GM19438 (cell line): Measurements from ENCODE around the gene PRELID2.
"Not testable (repeated sequence)": the region's sequence is repeated elsewhere in the genome, so short reads cannot be mapped to it uniquely, and the experiment has no call there.

ENCODE experiments used
- ATAC-seq: cut with Tn5 transposase; IDR thresholded peaks from one replicate; pipeline ENCODE4 v1.9.1; 2021; ENCODE audit warnings: low read depth; ENCODE audit not compliant: unreplicated experiment

PRELID2 gene

DNA sequence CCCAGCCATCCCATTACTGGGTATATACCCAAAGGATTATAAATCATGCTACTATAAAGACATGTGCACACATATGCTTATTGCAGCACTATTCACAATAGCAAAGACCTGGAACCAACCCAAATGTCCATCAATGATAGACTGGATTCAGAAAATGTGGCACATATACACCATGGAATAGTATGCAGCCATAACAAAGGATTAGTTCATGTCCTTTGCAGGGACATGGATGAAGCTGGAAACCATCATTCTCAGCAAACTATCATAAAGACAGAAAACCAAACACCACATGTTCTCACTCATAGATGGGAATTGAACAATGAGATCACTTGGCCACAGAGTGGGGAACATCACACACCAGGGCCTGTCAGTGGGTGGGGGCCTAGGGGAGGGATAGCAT lies 36.6 kb downstream of the PRELID2 start:
- not testable (repeated sequence) for ATAC-seq

DNA sequence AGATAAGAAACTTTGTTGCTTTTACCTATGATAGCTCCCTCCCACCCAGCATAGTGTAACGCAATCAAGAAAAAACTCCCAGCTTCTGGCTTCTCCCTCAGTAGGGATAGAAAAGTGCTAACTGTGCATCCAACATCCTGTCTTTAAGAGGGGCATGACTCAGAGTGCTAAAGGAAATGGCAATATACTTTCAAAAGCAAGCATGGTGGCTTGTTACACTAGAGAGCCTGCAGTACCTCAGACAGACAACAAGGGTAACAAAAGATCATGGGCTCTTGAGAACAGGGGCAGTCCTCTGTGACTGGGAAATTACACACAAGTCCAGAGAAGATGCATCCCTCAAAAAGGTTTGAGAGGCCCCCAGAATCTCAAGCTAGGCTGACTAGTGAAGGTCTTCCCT lies 37.8 kb downstream of the PRELID2 start:
- no peak for ATAC-seq

DNA sequence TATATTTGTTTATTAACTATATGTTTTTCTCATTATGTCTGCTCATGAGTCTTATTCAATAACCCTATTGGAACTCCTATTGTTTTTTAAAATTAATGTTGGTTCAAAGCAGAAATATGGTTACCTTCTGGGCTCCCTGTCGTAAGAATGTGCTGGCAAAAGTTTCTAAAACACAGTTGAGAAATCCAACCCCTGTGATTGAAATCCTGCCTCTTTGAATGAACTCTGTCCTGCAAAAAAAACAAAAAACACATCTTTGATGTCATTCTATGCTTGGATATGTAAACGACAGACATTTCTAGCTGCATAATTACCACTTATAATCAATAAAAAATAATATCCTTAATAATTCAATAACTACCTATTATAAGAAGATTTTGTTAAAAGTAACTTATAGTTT lies 38.8 kb downstream of the PRELID2 start:
- ATAC-seq, result no peak

DNA sequence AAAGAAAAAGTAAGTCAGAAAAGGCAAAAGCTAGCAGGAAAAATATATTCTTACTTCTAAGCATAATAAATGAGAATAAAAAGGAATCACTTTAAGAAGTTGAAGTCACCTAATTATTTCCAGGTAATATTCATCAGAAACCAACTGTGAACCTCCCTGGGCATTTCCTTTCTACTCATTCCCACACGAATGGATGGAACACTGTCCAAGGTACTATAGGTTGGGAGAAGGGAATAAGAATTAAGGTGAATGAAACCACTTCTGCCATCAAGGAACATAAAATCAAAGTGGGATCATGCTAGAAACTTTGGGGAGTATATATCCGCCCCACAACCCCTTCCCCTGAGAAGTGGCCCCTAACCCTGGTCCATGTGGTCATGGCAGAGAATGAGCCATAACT lies 41.6 kb downstream of the PRELID2 start:
- no peak for ATAC-seq

DNA sequence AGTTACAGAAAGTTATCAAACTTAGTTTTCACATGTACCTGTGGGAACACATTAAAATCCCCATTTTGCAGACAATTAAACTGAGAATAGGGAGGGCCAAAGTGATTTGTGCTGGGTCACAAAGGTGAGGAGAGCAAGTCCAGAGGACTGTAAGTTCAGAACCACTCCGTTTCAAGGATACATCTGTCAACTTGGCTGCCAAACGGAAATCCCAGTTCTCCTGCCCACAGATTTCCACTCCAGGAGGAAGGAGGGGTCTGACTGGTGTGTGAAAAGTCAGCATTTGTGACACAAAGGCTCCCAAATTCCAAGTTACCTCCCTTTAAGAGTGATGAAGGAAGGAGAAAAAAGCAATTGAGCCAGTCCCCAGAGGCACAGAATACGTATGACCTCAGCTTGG lies 42.3 kb downstream of the PRELID2 start:
- ATAC-seq, result no peak

DNA sequence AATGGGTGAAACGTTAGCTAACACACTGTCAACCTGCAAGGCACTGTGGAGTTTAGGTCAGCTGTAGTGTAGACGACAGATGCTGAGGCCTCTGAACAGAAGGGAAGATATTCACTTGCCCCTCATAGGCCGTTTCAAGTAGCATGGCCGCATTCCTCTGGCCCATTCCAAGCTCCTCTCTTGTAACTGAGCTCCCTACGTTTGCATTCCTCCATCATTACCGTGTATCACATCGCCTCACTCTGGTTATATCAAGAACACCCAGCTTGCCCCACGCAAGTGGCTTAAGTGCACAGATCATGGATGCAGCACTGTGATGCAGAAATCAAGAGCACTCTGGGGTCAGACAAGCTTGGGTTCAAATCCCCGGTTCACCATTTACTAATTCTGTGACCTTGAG lies 43.3 kb downstream of the PRELID2 start:
- ATAC-seq, result no peak

DNA sequence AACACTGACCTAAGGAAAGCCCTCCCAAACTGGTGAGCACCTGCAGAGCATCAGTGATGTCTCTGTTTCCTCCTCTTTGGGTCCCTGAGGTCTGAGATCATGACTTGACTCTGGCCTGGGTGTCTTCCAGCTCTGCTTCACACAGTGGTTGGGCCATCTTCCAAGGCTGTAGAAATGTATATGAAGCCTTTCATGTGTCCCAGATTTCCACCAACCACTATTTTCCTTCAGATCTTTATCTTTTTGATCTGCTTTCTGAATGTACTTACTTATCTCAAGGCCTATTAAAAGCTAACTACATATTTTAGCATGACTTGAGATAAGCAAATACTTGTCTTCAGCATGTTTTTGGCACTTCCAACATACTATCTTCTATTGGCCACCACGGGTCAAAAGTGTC lies 47.1 kb downstream of the PRELID2 start:
- ATAC-seq, result no peak

DNA sequence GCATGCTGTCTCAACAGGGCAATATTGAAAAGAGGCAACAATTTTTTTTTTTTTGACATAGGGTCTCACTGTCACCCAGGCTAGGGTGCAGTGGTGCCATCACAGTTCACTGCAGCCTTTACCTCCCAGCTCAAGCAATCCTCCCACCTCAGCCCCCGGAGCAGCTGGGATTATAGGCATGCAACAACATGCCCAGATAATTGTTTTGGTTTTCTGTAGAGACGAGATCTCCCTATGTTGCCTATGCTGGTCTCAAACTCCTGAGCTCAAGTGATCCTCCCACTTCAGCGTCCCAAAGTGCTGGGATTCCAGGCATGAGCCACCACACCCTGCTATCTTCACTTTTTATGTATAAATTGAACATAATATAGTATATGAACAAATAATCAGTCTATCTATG lies 47.6 kb downstream of the PRELID2 start:
- no peak for ATAC-seq

DNA sequence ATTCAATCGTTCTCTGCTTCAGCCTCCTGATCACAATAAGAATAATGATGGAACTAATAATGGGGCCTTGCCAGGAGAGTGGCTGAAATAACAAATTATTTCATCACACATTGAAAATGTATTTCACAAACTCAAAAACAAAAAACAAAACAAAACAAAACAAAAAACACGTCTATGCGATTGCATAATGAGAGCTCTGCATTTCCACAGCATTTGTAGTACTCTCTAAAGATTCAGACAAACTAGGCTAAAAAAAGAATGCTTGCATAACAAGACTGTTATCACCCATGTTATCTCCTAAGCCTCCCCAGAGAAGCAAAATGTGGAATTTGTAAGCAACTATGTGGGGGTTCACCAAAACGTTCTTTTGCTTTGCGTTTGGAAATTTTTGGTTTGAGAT lies 48.1 kb downstream of the PRELID2 start:
- no peak for ATAC-seq

DNA sequence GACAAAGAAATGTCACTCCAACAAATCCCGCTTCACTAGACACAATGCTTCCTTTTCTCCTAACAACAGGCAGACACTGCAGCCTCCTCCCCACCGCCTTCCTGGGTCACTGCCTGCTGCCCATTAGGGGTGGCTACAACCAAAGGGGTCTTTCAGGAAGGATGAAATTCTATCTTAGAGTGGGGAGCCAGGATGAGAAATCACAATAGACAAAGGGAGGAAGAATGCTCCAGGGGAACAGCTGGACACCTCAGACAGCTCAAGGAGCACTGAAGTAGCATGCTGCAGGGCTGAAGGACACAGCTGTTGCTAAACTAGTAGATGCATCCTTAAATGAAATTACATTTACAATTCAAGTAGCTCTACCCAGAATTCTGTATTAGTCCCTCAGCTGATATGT lies 54.2 kb downstream of the PRELID2 start:
- ATAC-seq, result no peak

DNA sequence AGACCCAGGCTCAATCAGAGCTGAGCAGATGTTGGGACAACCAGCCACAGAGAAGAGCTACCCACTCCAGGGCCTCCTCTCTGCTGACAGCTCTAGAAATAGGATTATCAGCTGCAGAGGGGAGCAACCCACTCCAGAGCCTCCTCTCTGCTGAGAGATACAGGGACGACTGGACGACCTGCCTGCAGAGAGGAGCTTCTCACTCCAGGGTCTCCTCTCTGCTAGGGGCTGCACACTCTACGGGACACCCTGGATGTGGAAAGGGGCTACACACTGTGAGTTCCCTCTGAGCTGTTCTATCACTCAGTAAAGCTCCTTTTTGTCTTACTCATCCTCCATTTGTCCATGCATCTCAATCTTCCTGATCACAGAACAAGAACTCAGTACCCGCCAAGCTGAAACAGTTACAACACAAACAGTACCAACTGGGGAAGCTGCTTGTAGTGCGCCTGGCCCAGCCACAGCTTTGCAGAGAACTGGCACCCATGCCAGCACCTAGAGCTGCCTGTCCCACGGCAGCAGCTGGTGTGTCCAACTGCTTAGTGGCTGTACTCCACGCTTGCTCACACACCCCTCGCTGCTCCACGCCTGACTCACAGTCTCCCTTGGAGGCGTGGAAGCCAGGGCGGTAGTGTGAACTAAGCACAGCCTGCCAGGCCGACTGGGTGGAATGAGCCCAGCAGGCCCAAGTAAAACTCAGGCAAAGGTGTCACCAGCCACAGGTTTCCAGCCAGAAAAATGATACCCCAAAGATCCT lies 56.8 kb downstream of the PRELID2 start:
- ATAC-seq, result no peak

DNA sequence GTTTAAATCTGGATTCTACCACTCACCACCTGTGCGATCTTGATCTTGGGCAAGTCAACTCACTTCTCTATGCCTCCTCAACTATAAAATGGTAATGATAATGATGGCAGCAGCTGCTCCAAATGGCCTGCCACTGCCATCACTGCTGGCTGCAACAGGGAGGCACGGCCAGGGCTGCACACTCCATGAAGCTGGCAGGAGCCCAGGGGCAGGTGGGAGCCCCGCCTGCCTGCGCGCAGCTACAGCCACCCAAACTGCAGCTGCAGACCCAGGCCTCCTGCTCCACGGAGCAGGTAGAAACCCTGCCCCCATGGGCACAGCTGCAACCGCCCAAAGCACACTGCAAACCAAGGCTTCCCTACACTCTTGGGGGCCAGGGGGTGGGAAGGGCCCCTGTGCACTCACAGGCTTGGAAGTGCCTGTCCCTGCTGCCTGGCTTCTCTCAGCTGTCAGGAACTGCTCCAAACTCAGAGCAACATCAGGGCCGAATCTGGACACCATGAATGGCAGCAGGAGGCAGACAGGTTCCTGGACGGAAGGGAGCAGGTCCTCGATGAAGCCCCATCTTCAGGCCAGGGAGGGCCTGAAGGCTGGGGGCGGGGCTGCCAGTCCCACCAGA lies 57.6 kb downstream of the PRELID2 start:
- no peak for ATAC-seq

DNA sequence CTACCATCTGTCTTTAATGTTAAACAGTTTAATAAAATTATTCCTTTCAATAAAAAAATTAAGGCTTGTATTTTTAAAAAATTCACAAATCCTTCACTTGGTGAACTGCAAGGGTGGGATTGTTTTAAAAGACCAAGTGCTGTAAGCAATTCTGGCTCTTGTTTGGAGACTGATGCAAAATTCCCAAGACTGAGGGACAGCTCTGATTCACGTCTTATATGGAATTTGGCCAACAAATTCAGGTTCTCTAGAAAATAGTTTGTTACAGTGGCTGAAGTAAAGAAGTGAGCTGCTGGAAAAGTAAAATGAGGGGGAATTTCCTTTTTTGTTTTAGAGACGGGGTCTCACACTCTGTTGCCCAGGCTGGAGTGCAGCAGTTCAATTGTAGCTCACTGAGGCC lies 58.3 kb downstream of the PRELID2 start:
- no peak for ATAC-seq

DNA sequence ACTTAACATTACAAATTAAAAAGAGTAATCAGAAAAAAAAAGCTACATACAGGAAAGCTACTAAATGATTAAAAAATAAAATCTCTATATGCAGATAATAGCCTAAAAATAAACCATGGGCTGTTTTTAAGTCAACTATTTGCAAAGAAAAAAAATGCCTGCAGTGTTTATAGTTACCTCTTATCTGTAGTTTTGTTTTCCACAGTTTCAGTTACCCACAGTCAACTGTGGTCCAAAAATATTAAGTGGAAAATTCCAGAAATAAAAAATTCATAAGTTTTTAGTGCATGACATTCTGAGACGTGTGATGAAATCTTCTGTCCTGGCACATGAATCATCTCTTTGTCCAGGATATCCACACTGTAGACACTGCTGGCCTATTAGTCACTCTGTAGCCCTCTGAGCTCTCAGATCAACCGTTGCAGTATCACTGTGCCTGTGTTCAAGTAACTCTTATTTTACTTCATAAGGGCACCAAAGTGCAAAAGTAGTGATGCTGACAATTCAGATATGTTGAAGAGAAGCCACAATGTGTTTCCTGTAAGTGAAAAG lies 59.2 kb downstream of the PRELID2 start:
- no peak for ATAC-seq

DNA sequence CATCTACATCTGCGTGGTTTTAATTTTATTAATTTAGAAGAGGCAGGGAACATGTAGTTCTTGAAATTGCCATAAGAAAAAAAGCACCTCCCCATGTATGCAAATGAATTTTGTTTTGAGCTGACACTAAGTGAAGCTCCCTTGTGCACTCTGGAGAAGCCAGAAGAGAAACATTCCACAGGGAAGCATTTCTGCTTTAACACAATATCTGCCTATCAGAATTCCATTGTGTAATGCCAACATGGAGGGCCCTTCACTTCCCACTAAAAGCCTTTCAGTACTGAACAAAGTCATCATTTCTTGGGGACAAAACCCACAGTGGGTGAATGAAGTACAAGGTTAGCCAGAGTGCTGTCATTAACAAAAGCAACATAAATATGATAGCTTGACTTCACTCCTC lies 59.7 kb downstream of the PRELID2 start:
- no peak for ATAC-seq

DNA sequence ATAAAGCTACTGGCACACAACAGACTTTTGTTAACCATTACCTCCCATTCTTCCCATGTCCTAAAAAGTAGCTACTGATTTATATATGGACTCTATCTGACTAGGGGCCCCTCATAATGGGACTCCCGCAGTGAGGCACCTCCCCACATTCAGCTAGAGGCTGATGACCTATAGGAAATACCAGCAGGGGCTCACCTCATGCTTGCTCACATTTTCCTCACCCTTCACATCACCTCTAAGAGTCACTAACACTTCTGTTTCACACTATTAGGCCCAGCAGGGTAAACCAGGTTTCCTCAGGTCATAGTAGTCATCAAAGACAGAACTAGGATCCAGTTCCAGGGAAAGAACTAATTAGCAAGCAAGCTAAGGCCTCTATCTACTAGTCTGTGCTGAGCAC lies 60.7 kb downstream of the PRELID2 start:
- no peak for ATAC-seq

DNA sequence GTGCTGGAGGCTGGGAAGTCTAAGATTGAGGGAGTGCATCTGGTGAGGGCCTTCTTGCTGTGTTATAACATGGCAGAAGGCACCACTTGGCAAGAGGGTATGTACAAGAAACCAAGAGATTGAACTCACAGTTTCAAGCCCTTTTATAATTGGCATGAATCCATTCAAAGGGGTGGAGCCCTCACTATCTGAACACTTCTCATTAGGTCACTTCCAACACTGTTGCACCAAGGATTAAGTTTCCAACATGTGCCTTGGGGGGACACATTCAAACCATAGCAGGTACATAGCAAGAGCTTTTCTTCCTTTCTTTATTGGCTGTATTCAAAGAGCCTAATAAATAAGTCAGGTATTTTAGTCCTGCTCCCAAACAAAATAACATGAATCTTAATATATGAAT lies 62.7 kb downstream of the PRELID2 start:
- ATAC-seq, result no peak

DNA sequence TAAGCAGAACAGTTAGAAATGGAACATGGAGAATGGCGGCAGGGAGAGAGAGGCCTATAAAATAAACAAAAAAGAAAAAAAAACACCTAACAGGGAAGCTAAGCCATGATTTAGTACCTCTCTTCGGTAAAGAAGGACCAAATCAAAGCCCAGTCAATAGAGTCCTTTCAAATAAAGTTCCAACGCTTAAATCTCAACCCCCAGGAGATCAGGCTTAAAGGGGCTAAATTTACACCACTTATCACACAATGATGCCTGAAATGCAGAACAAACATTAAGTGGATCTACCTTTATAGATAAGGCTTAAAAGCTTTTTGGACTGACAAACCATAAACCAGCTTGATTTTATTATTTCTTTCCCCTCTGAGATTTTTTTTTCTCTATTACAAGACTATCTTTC lies 66.3 kb downstream of the PRELID2 start:
- ATAC-seq, result no peak

DNA sequence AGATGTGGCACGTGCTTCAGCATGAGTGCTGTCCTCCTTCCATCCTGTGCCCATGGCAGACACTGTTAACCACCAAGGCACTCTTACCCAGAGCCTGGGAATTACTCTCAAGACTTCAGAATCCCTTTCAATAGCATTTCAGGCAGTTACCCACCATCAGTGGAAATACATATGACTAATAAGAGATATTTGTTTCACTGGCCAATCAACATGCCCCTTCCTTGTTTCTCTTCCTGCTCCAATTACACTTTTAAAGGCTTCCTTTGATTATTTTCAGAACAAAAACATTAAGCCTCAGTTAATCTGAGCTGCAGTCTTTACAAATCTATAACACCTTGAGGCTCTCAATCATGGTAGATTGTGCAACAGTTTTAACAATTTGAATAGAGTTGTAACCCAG lies 70.8 kb downstream of the PRELID2 start:
- no peak for ATAC-seq

DNA sequence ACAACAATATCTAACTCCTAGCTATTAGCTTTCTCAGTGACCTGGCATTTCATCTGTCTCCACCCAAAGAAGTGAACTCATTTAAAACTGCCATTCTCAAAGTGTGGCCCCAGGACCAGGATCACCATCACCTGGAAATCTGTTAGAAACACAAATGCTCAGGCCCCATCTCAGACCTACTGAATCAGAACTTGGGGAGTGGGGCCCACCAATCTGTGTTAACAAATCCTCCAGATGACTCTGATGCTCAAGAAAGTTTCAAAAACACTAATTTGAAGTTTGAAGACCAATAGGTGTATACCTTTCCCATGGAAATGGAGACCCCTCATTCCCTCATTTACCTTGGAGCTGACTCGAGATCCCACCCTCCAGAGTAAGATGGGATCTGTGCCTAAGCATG lies 72.3 kb downstream of the PRELID2 start:
- no peak for ATAC-seq

DNA sequence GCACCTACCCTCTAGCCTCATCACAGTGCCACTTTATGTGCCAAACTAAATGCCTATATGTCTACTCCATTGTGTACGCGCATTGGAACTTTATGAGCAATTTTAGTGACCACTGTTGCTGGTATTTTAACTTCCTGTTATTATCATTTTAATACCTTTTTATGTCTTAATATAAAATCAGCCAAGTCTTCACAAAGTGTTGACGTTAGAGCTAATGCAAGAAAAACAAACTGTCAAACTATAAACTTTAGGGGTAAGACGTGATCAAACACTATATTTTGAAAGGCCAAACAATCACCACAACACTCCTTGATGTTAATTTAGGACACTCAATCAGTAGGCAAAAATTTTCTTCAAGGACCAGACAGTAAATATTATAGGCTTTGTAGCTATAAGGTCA lies 73.9 kb downstream of the PRELID2 start:
- ATAC-seq, result no peak

DNA sequence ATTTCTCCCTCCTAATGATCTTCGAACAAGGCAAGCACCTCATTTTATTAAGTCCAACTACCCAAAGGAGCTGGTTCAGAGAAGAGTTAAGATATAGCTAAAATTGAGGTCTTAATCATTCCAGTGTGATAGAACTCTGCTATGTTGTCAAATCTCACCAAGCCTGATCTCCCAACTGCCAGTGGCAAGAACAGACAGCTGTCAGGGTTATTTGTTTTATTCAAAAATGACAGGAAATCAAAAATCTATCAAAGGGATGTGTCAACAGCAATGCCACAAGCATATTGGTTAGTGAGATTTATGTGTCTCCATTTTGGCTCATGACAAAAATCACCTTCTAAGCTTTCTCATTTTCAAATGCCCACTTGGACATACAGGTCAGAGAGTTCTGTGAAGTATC lies 74.5 kb downstream of the PRELID2 start:
- no peak for ATAC-seq
